Stimulated activated CD8-positive, alpha-beta memory T cell treated with anti-CD3 and anti-CD28 coated beads, Interleukin-7, amount 100 ng/mL, for 24 hours (primary cell): ENCODE results near the gene FAM241B.

Experiments used
- DNase-seq: peaks from one replicate; pipeline ENCODE4 v3.0.0-alpha.2; 2020; ENCODE audit warnings: low read depth

Gene FAM241B

DNA sequence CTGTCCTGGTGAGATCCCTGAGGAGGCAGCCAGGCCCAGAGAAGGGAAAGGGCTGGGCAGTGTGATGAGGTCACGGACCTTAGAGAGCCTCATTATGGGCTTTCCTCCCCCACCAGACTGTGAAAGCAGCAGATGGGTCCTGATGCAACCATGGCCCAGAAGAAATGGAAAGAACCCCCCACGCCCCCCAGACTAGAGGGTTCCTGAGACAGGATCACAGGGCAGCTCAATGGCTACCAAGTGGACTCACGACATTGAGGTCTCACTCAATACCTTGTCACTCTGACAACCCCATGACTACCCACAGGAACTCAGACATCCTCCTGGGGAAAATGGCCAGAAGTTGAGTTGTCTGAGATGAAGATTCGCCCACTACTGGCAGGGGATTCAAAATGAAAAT is 36.7 kb downstream of the FAM241B start:
- no peak for DNase-seq

DNA sequence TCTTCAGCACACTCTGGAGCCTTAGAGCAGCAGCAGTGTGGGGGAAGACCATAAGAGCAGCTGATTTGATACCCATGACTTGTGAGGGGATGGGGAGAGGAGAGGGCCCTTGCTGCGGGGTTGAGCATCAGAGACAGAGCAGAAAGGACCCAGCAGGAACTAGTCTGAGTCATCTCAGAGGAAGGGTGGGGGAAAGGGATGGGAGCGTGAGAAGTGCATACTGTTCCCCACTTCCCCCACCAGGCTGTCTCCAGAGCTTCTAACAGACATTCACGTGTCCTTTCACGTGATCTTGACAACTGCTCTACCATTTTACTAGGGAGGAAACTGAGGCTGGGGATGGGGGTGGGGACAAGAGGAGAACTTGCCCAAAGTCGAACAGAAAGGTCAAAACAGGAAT is 38.7 kb downstream of the FAM241B start:
- DNase-seq, result no peak

DNA sequence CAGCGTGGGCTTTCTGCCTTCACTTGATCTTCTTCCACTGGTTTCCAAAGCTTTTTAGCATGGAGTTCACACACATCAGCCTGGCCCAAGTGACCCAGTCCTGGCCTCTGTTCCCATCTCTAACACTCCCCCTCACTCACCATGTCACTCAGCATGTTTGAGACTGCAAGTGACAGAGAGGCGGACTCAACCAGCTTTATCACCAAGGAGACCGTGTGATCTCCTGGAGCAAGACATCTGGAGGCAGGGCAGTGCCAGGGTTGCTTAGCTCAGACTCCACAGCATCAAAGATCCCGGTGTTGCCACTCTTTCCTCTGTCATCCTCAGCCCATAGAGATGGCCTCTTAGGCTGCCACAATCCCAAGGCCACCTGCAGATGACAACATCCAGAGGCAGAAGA is 39.4 kb downstream of the FAM241B start:
- DNase-seq, result no peak

DNA sequence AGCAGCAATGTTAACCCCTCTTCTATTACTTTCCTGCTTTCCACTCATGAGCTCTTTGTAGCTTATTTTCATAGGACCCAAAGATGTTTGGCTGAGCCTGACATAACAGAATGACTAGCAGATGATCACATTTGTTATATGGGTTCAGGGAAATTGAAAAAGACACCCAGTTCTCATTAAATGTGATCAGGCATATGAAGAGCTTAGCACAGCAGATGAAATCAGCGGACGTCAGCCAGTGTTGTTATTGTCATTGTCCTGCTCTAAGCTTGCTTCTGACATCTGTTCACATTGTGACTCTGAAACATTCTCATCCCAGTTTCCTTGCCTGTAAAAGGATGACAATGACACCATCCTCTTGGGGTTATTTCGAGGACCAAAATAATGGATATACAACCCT is 43.5 kb downstream of the FAM241B start:
- DNase-seq, result no peak

DNA sequence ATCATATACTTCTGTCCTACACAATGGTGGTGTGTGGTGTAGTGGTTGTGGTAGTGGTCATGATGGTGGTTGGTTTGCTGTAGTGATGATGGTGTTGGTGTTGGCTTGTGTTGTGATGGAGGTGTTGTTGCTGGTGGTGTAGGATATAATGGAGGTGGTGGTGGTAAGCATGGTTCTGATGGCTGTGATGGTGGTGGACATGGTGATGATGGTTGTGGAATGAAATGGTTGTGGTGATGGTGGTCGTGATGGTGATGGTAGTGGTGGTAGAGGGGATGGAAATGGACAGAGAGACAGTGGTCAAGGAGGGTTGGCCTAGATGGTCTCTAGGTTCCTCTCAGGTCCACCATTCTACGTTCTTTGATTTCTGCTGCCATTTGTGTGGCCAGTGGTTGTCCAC is 44.7 kb downstream of the FAM241B start:
- DNase-seq, result no peak

DNA sequence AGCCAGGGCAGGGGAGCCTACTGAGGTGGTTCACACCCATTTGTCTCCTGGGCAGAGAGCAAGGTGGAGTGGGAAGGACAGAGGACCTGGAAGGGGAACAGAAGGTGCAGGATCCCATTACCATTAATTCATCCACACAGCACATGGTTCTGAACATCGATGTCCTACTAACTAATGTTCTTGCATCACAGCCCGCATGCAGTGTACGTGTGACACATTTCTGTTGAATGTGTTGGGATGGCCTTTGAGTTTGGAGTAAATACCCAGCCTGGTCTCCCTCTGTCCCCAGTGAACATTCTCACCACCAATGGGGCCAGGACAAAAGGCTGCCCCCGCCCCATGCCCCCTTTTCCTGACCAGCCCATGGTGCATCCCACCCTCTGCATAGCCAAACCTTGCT is 46.3 kb downstream of the FAM241B start:
- no peak for DNase-seq

DNA sequence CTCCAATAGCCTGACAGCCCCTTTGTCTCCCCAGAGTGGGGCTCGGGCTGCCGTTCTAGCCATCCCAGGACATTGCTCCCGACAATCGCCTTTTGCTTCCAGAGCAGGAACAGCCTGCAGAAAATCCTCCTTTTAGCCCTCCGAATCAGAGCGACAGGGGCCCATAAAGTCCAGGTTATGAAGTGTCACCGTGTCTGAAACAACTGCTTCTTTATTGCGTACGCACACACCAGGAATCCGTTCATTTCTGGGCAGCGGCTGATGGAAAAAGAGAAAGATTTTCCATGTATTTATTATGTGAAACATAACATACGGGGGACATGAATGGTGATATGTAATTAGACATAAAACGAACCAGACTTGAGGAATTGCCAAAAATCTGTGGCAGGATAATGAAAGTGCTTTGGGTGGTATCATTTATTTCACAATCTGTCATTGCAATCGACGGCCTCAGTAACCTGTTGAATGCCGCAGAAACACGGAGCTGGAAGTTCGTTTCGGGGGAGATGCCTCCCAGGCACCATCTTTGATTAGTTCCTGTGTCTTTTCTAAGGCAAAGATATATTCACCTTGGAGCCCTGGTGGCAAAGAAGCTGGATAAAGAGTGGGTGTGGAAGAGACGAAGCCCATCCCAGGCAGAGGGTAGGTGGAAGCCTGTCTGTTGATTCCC is 48.1 kb downstream of the FAM241B start:
- no peak for DNase-seq

DNA sequence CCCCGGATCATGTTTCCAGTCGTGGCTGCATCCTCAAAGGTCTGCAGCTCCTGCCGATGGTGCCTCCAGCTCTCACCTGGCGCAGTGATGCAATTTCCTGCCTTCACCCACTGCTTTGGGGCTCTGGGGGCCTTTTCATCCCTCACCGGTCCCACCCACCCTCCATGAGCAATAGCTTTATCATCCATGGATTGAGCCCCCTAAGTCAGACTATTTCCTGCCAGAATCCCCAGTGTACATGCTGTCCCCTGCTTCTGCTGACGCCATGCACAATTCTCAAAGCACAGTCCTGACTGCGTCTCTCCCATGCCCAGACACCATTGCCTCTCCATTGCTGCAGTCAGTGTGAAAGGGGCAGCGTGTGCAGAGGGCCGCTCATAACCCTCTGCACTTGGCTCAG is 49.7 kb downstream of the FAM241B start:
- no peak for DNase-seq

DNA sequence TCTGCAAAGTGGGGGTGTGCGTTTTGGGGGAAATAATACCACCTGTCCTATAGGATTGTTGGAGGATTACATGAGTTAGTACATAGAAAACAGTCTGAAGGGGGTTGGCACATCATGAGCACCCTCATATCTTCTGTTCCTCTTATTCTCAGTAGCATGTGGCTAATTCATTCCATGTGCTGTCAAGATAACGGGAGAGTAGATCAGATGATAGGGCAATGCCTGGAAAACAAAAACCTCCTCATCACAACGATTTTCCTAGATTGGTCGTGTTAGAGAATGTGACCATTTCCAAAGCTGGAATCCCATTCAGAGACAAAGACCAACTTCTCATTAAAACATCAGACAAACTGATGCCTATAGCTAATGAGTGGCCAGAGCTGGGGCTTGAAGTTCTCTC is 50.6 kb downstream of the FAM241B start:
- DNase-seq, result no peak

DNA sequence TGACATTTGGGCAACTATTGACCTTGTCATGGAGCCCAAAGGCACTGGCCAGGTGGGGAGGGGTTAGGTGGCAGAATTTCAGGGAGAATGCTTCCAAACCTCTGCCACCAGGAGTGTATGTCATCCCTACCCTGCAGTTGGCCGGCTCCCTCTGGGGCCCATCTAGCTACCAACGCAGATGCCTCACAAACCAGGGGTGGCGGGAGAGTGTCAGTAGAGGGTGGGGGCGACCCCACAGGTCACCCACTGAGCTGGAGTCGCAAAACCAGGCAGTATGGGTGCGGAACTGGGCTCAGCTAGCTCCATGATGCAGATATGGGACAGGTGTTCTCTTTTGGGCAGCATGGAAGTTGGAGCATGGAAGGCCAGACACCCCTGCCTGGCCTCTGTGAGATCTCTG is 51.4 kb downstream of the FAM241B start:
- no peak for DNase-seq

DNA sequence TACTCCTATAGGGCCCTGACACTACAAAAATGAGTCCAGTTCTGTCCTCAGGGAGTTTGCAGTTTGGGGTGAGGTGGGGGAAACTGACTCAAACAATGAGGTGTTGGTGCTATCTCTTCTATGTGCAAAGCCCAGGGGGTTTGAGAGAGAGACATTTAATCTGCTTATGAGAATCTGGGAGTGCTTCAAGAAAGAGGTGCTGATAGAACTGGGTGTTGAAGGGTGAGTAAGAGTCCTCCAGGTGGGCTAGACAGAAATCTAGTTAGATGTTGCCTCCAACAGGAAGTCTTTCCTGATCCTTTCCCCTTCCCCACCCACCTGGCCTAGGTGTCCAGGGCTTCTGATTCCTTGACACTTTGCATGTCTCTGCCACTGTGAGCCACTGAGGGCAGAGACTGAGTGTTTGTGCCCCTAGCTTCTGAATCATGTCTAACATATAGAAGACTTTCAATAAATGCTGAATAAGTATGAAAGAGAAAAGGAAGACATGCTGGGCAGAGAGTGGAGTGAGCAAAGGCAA is 53.0 kb downstream of the FAM241B start:
- DNase-seq, result no peak
